Limb (tissue), 2 donors: ENCODE data around the gene SPOCK1.

Source experiments
- DNase-seq, 2 donors: peaks; one replicate each; pipeline ENCODE4 v3.0.0-alpha.2; 2016; ENCODE audit errors: extremely low spot score in 2 of 2

The SPOCK1 gene

DNA sequence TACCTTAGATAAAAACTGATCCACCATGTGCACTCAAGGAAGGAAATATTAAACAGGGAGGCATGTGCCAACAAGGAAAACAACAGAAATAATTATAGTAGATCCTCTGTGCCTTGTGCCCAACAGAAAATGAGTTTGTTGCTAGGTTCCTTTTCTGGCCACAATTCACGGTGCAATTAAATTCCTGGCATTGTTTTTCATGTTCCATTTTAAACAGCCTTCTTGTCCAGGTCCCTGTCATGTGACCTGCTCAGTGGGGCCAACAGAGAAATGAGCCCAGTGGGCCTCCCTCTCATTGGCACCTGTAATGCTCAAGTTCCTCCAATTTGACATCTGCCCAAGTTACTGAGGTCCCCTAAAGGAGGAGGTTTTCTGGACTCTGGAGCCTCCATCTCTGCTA is 56.5 kb downstream of the SPOCK1 start:
- no peak for DNase-seq

GRCh38 chr5:137441476-137441875 is 57.6 kb downstream of the SPOCK1 start:
- DNase-seq, result no peak

DNA sequence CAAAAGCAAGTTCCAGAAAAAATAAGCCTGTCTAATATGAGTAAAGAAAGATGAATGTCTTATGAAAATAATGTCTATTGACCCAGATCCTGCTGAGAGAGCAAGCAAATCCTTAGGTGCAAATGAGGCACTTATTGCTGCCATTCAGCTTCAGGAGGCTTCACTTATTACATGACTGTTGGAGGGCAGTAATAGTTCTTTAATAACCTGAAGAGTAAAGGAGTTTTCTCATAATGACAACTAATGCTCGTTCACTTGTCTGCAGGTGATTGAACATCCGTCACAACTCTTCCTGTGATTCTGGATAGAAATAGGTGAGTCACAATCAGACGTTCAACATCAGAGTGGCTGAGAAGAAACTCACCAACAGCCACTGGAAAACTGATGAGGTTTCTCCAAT is 58.3 kb downstream of the SPOCK1 start:
- no peak for DNase-seq

GRCh38 chr5:137439645-137440044 is 59.5 kb downstream of the SPOCK1 start:
- DNase-seq, result no peak

DNA sequence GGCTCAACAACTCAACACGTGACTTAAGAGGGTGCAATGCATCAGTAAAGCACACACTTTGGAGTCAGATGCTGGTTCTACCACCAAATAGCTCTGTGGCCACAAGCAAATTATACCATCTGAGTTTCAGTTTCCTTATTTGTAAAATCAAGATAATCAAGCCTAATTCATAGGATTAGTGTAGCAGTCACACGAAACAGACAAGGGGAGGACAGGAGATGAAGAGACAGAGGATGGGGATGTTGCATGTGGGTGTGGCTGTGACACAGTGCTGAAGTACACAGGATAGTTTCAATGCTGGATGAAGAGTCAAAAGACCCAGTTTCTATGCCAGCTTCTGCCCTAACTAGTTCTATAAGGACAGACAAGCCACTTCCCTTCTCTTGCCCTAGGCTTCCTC is 60.2 kb downstream of the SPOCK1 start:
- DNase-seq, result no peak

DNA sequence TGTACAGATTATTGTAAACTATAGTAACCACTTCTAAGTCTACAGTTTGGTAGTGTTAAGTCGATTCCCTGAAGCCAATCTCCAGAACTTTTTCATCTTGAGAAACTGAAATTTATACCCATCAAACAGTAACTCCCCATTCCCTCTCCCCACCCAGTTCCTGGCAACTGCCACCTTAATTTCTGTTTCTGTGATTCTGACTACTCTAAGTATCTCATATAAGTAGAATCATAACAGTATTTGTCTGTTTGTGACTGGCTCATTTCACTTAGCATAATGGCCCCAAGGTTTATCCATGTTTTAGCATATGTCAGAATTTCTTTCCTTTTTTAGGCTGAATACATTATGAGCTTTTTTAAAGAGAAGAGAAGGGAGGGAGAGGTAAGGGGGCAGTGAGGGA is 61.4 kb downstream of the SPOCK1 start:
- DNase-seq, result no peak

DNA sequence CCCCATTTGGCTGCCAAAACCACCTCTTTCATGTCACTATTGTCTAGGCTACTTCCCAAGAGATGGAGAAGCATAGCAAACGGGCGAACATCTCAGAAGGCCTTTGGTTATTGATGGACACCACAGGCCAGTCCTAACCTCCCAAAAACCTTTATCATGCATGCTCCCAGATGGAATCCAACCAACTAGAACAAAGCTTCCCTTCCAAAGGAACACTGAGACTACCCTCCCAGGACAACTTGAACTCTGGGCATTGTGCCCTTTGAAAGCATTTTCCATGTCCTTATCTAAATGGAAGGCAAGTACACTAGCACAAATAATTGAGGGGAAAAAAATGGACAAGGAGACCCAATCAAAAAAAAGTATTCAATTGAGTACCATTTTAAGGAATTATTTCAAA is 65.6 kb downstream of the SPOCK1 start:
- no peak for DNase-seq

DNA sequence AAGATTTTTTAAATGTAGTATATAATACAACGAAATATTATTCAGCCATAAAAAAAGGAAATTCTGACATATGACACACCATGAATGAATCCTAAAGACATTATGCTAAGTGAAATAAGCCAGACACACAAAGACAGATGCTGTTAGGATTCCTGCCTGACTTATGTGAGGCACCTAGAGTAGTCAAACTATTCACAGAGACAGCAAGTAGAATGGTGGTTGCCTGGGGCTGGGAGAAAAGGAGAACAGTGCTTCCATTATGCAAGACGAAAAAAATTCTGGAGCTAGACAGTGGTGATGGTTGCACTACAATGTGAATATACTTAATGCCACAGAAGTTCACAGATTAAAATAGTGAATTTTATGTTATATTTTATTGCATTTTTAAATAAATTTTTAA is 66.8 kb downstream of the SPOCK1 start:
- DNase-seq, result no peak

DNA sequence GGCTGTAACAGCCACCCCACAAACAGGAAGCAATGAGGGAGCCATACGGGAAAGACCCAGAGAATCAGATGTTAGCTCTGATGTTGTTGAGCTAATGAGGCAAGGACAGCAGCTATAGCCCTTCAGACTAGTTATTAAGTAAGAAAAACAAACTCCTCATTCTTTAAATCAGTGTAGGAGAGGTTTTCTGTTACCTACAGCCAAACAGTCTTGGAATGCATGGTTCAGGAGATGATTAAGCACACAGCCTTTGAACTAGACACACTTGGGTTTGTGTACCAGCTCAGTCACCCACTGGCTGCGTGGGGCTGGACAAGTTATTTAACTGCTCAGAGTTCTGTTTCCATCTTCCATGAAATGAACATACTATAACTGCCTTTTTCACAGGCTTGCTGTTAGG is 68.1 kb downstream of the SPOCK1 start:
- no peak for DNase-seq

- DNase-seq, result no peak
These were observed 83.9 kb downstream of the SPOCK1 start for GRCh38 chr5:137415231-137415681.

GRCh38 chr5:137414112-137414755 is 84.9 kb downstream of the SPOCK1 start:
- DNase-seq, result no peak

DNA sequence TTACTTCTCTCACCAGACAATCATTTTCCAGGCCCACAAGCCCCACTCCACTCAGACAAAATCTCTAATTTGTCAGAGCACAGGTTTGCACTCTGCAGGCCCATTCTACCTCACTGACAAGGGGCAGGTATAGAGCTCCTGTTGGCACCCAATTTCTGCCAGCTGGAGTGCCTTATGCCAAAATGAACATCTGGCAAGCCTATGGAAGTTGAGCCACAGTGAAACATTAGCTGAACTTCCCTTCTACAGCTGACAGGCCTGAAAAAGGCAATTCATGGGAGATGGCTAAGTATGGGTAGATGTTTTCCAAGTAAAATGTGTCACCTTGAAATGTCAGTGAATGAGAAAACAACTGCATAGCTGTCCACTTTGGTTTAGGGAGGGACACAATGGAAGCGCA is 87.0 kb downstream of the SPOCK1 start:
- DNase-seq, result no peak

DNA sequence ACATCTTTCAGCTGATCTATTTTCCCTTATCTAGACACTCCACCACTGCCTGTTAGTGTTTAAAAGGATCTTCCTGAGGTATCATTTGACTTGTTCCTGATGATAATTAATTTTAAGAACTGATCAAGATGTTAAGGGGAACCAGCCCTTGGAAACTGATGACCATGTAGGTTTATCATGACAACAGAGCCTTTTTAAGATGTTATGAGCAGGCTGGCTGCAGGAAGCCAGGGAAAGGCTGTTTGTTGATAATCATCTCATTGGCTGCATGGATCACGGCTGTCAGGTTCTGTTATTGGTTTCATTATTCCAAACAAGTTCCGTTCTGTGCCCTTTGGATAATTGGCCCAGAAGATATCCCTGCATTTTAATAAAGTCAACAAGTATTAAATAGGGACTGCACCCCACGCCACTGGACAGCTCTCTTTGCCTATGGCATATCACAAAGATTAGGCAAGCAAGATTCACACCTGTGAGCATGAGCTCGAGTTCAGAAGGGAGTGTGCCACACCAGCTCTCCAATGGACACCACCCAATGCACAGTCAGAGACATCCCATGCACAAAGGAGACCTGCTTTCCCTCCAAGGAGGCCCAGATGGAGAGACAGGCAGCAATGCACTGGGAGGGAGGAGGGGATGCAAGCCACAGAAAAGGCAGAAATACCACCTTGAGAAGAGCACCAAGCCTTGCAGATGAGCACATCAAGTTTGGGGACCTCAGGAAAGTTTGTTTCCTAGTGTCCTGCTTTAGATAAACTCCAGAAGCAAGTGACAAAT is 88.7 kb downstream of the SPOCK1 start:
- no peak for DNase-seq

GRCh38 chr5:137409736-137410135 is 89.4 kb downstream of the SPOCK1 start:
- no peak for DNase-seq

DNA sequence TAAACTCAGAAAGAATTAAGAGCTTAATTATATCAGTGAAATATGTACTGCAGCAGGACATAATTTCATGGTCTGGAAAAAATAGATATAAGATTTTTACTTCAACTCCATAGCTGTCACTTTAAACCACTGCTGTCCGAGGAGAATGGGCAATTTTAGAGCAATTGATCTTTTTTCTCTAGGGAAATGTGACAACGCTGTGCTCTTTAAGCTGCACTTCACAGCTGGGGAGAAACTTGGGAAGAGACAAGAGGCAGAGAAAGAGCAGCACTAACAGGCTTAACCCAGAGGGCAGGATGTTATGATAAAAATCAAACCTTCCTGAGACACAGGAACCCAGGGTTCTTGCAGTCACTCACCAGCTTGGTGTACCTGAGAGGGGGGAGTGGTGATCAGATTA is 92.0 kb downstream of the SPOCK1 start:
- DNase-seq, result no peak

DNA sequence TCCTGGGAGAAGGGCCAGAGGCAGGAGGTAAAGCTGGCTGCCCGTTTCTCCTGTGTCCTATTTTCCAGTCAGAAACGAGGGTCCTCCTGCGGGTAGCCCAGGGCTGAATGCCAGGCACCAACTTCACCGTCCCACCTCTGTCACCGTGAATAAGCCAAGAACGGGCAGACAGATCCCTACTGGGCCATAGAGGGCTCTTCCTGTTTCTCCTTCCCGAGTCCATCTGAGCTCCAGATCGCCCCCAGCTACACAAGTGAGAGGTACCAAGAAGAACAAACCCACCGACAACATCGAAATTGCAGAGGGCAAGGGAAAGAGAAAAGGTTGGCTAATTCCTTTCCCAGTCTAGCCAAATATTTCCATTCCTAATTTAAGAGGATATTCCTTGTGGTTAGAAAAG is 93.7 kb downstream of the SPOCK1 start:
- DNase-seq, result no peak

DNA sequence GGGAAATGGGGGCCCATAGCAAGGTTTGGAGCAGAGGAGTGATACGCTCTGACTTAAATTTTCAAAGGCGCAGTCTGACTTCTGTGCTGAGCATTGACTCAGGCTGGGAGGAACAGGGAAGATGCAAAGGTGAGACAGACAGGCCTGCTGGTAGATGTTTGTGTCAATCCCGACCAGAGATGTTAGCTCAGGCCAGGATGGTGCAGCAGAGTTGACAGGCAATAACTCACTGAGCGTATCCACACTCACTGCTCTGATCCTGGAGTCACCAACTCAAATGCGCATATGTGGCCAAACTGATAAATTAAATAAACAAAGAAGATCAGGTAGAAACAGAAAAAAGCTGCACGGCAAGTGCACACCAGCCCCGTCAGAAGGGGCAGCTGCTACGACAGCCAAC is 95.3 kb downstream of the SPOCK1 start:
- DNase-seq, result no peak

DNA sequence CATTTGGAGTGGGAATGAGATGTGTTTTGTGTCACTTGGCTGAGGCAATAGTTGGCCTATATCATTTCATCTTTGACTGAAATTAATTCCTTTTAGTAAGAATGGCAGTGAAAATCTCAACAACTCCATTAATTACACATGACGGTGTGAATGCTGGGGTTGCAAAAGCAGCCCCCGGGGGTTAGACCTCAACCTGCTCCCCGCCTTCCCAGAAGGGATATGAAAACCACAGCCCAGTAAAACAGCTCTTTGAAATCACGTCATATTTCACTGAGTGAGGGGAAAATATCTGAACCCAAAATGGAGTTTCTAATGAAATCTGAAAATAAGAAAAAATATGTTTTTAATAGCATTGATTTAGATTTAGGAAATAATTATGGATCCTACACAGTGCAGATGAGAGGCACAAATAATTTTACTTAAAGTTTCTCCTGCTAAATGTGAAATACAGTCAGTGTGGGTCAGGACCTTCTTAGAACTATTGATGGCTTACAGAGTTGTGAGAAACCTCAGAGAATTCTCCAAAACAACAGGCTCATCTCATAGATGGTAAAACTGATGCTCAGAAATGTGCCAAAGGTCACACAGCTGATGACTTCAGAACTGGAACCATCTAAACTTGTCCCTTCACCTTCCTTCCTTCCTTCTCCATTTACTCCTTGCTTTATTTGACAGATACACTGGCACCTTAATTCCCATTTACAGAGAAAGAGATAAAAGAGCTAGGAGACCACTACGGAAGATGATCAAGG is 96.5 kb downstream of the SPOCK1 start:
- DNase-seq, result no peak

GRCh38 chr5:137401946-137402345 is 97.2 kb downstream of the SPOCK1 start:
- no peak for DNase-seq

GRCh38 chr5:137400571-137400970 is 98.6 kb downstream of the SPOCK1 start:
- DNase-seq, result no peak

GRCh38 chr5:137399911-137400310 is 99.2 kb downstream of the SPOCK1 start:
- no peak for DNase-seq

DNA sequence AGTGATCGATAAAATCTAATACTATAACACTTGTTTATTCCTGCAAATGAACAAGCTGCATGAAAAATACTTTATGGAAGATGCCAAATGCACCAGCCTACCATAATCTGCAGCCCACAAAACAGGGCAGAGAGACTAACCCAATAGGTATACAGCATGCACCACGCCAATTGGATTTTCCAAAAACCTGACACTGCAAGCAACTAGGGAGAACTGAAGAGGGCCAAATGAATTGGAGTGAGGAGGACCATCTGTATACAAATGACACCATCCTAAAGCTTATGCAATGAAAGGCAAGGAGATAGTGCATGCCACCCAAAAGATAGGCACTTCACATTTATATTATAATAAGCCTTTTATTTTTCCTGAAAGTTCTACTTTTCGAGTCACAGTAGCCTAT is 100.4 kb downstream of the SPOCK1 start:
- no peak for DNase-seq

DNA sequence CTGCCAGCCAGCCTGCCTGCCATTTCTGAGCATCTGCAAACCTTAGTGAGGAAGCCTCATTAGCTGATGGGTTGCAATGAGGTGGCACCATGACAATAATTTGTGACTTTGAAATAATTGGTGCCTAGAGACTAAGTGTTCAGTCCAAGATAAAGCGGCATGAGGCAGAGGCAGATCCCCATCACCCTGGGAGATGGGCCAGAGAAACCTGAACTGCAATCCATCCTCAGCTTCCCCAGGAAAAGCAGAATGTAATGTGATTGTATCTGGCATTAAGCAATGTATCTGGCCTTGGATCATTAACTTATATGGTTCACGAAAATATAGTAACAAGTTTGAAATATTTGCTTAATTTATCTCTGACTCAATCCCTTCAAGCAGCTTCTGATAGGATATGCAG is 101.0 kb downstream of the SPOCK1 start:
- no peak for DNase-seq
